Dedifferentiated amniotic fluid mesenchymal stem cell (primary cell): ENCODE data around the gene TNFAIP8L2.
A peak's percentile ranks its signal among the peaks of the same experiment; 100 is the strongest.
"Not testable (repeated sequence)": the region's sequence is repeated elsewhere in the genome, so short reads cannot be mapped to it uniquely, and the experiment has no call there.

Experiments
- DNase-seq: peaks from one replicate; pipeline ENCODE4 v3.0.0-alpha.2; 2016; ENCODE audit errors: extremely low spot score

Gene TNFAIP8L2

GRCh38 chr1:151189637-151190445 is 33.4 kb downstream of the TNFAIP8L2 start, which contains the start of gene VPS72:
VPS72 (minus strand) TSS chr1:151190197; CDS start chr1:151190121, 76 bp downstream.
- DNase-seq, result peak; percentile 91

- no peak for DNase-seq
Measured at GRCh38 chr1:151192047-151192446, 35.6 kb downstream of the TNFAIP8L2 start.

- DNase-seq, result no peak
Measured at GRCh38 chr1:151193304-151193703, 36.9 kb downstream of the TNFAIP8L2 start.

- no peak for DNase-seq
Measured at GRCh38 chr1:151193856-151194255, 37.4 kb downstream of the TNFAIP8L2 start.

- DNase-seq, result peak; percentile 70
Measured at GRCh38 chr1:151194894-151195594, 38.6 kb downstream of the TNFAIP8L2 start.

GRCh38 chr1:151196292-151196800 is 39.9 kb downstream of the TNFAIP8L2 start:
- peak; percentile 85 for DNase-seq

- no peak for DNase-seq
Measured at GRCh38 chr1:151197863-151198253, 41.4 kb downstream of the TNFAIP8L2 start.

- peak; percentile 99 for DNase-seq
Measured at GRCh38 chr1:151198254-151199127, 42.0 kb downstream of the TNFAIP8L2 start, which contains the start of gene PIP5K1A. PIP5K1A (plus strand) TSS chr1:151198552; CDS start chr1:151198997, 445 bp downstream.

- DNase-seq, result peak; percentile 62
Measured at GRCh38 chr1:151199873-151200581, 43.6 kb downstream of the TNFAIP8L2 start.

- not testable (repeated sequence) for DNase-seq
Measured at GRCh38 chr1:151205381-151205965, 49.0 kb downstream of the TNFAIP8L2 start.
